Bronchial epithelial cell (primary cell): ENCODE results near the gene CNN3. TPM values are rescaled to one million over a fixed set of nuclear protein-coding genes. Genes with fewer than 3 reads are reported as not detected.

ENCODE experiments used
- DNase-seq: peaks from one replicate; pipeline ENCODE4 v3.0.0-alpha.2; 2010; ENCODE audit warnings: low read depth
- FAIRE-seq: peaks from 2 replicates; lab custom pipeline; 2011; peaks lifted over from hg19 to GRCh38; lab: Jason Lieb, UNC
- H3K27me3 ChIP-seq: 2 replicates; pipeline ENCODE4 v1.5.1; 2011; ENCODE audit warnings: low read length; ENCODE audit not compliant: control insufficient read depth, insufficient read depth
- H3K36me3 ChIP-seq: 2 replicates; pipeline ENCODE4 v1.5.1; 2011; ENCODE audit warnings: low read length; ENCODE audit not compliant: control insufficient read depth, insufficient read depth
- H3K4me3 ChIP-seq: 2 replicates; pipeline ENCODE4 v1.5.1; 2011; ENCODE audit warnings: mild to moderate bottlenecking, low read depth, low read length, control low read depth
- CTCF ChIP-seq: IDR thresholded peaks from 2 replicates; pipeline ENCODE4 v1.5.1; 2011; ENCODE audit warnings: mild to moderate bottlenecking, moderate library complexity, low read length, control low read depth, inconsistent platforms; ENCODE audit not compliant: insufficient read depth, severe bottlenecking
- total RNA-seq: library from RNA; depleted of rRNA; stranded (reverse); fragments of >200 nt; gene quantifications from 2 replicates; pipeline ENCODE4 v1.2.1, GENCODE V29; 2014

CNN3 gene
- total RNA-seq, 1 donor from 2014 or later, result 33.4 TPM

GRCh38 chr1:94878329-94878728 lies 48.6 kb downstream of the CNN3 start:
- TF ChIP-seq CTCF, result no peak
- DNase-seq (no peak), FAIRE-seq (no peak)
- H3K36me3 ChIP-seq, result no peaks in the 10 kb centered on the region
- no peak overlapping the region for H3K4me3 ChIP-seq
- no peaks in the 10 kb centered on the region for H3K27me3 ChIP-seq

DNA sequence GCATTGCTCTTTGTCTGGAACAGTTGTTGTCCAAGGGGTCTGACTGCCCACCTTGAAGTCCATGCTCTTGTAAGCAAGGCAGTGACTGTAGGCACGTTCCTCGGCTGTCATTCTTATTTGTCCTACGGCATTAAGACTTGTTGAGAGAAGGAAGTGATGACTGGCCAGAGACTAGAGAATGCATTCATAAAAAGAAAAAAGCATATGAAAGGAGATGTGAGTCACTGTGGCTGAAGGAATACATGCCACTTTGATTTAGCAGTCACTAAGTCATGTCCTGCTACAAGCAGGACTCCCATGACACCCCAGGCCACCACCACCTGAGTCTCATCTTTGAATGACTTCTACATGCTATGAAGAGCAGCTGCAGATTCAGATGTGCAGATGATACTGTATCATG lies 50.5 kb downstream of the CNN3 start:
- H3K4me3 ChIP-seq, result no peak overlapping the region
- no peak for TF ChIP-seq CTCF
- no peaks in the 10 kb centered on the region for H3K36me3 ChIP-seq
- DNase-seq (peak; percentile 94), FAIRE-seq (peak; percentile 83)
- no peaks in the 10 kb centered on the region for H3K27me3 ChIP-seq

DNA sequence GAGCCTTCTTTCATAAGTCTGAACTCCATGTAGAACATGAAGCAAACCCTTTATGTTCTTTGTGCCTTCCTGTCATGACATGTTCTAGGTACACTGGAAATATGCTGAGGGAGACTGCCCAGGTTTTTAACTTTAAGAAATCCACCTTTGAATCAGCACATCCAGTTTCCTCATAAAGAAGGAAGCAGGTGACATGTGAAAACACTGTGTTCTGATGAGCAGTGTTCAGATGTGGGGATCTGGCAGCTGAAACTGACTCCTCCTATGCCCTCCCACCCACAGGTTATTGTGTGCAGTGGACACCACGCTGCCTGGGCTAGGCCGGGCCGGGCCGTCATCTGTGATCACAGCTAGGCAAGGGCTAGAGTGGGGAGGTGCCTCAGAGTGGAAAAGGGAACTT lies 51.1 kb downstream of the CNN3 start:
- FAIRE-seq (peak; percentile 86), DNase-seq (peak; percentile 96)
- Histone ChIP-seq H3K27me3 (no peaks in the 10 kb centered on the region), H3K4me3 (no peak overlapping the region), H3K36me3 (no peaks in the 10 kb centered on the region)
- TF ChIP-seq CTCF, result no peak

DNA sequence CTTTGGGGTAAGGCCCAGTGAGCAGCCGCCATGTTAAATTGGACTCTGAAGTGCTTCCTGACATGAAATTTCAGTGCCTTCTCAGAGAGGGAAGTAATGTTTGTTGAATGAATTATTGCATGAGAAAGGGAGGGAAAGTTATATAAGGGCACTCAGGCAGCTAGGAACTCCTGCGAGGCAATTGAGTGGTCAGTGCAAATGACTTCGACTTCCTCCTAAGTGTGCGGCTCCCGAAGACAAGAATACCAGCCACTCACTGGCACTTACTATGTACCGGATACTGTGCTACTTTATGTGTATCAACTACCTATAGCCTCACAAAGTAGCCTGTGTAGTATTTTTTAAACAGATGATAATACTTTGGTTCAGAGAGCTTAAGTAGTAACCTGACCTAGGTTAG lies 52.5 kb downstream of the CNN3 start:
- no peaks in the 10 kb centered on the region for H3K27me3 ChIP-seq
- TF ChIP-seq CTCF, result no peak
- DNase-seq (no peak), FAIRE-seq (no peak)
- H3K4me3 ChIP-seq, result no peak overlapping the region
- no peaks in the 10 kb centered on the region for H3K36me3 ChIP-seq

- DNase-seq, result peak; percentile 20
- no peak for TF ChIP-seq CTCF
- FAIRE-seq, result peak; percentile 52
- H3K4me3 ChIP-seq, result no peak overlapping the region
- no peaks in the 10 kb centered on the region for H3K36me3 ChIP-seq
- no peaks in the 10 kb centered on the region for H3K27me3 ChIP-seq
Measured at GRCh38 chr1:94873520-94874351, 53.2 kb downstream of the CNN3 start.
